Panc1 (cell line): ENCODE measurements around the gene SARNP. TPM values are rescaled to one million over a fixed set of nuclear protein-coding genes. Genes with fewer than 3 reads are reported as not detected.

Experiments used
- ATAC-seq: fragments of 200-7000 bp; cut with Tn5 transposase; 2 replicates; pipeline ENCODE4 v1.9.1; 2020; ENCODE audit warnings: mild to moderate bottlenecking, moderate library complexity
- BruUV-seq: library from RNA; stranded (reverse); fragments of 400-500 nt; replicated peaks from 2 replicates; lab custom pipeline; 2021; lab: Mats Ljungman, UMichigan
- CTCF ChIA-PET: fragments of 300-600 bp; sonication (Branson Sonifier 250); formaldehyde crosslinking; loops from one replicate; lab custom pipeline; 2022; ENCODE audit warnings: antibody characterized with exemption; lab: Charles Lee
- POLR2A ChIA-PET: fragments of 300-600 bp; sonication (Branson Sonifier 250); formaldehyde crosslinking; loops from one replicate; lab custom pipeline; 2022; ENCODE audit warnings: antibody characterized with exemption; lab: Charles Lee
- DNase-seq: peaks from one replicate; pipeline ENCODE4 v3.0.0-alpha.2; 2010; ENCODE audit warnings: low read depth, low spot score
- H3K27ac ChIP-seq: 2 replicates; pipeline ENCODE4 v1.5.1; 2011; ENCODE audit warnings: mild to moderate bottlenecking, low read length, inconsistent platforms
- H3K27me3 ChIP-seq: fragments of 200-500 bp; sonication (Bioruptor generic); 2 replicates; pipeline ENCODE4 v1.6.0; 2014; ENCODE audit warnings: low read length, inconsistent platforms; ENCODE audit not compliant: control insufficient read depth, insufficient read depth
- H3K36me3 ChIP-seq: fragments of 200-500 bp; sonication (Bioruptor generic); 2 replicates; pipeline ENCODE4 v1.5.1; 2014; ENCODE audit warnings: inconsistent platforms, mild to moderate bottlenecking, low read length, moderate library complexity; ENCODE audit not compliant: control insufficient read depth, insufficient read depth
- H3K4me1 ChIP-seq: 2 replicates; pipeline ENCODE4 v1.5.1; 2011; ENCODE audit warnings: inconsistent platforms, mild to moderate bottlenecking, low read length, moderate library complexity; ENCODE audit not compliant: control insufficient read depth, insufficient read depth
- H3K4me3 ChIP-seq, 2 experiments: 2 replicates each; pipeline ENCODE4 v1.5.1; 2011 to 2012; ENCODE audit warnings: low read depth in 2 of 2, low read length in 2 of 2, mild to moderate bottlenecking in 2 of 2, inconsistent platforms in 1 of 2, moderate library complexity in 1 of 2
- H3K9me3 ChIP-seq: fragments of 200-500 bp; sonication (Bioruptor generic); 2 replicates; pipeline ENCODE4 v1.5.1; 2014; ENCODE audit warnings: low read depth, mild to moderate bottlenecking, inconsistent platforms, low read length, moderate library complexity; ENCODE audit not compliant: control insufficient read depth, insufficient read depth
- CTCF ChIP-seq: fragments of 450-650 bp; IDR thresholded peaks from 2 replicates; pipeline ENCODE4 v1.5.1; 2017; ENCODE audit warnings: mild to moderate bottlenecking
- POLR2AphosphoS5 ChIP-seq: IDR thresholded peaks from 2 replicates; pipeline ENCODE4 v1.6.1; 2012; ENCODE audit warnings: mild to moderate bottlenecking, low read depth, low read length, moderate library complexity
- REST ChIP-seq, 2 experiments: IDR thresholded peaks; 2 replicates each; pipeline ENCODE4 v1.6.1; 2011 to 2012; ENCODE audit warnings: low read depth in 2 of 2, control low read depth in 1 of 2, low read length in 1 of 2, mild to moderate bottlenecking in 1 of 2, moderate library complexity in 1 of 2; ENCODE audit not compliant: insufficient read depth in 1 of 2
- SIN3A ChIP-seq: IDR thresholded peaks from 2 replicates; pipeline ENCODE4 v1.6.1; 2012; ENCODE audit warnings: low read depth, mild to moderate bottlenecking, low read length, moderate library complexity, borderline replicate concordance; ENCODE audit not compliant: insufficient read depth
- TCF7L2 ChIP-seq: IDR thresholded peaks from 2 replicates; pipeline ENCODE4 v1.6.1; 2011; ENCODE audit warnings: mild to moderate bottlenecking, low read depth, low read length, inconsistent platforms
- in situ Hi-C: cut with HindIII; loops from 2 replicates; pipeline ENCODE4 v1.10.0; 2016; ENCODE audit warnings: low sequenced_read_pairs, low pct_unique_long_range_greater_than_20kb
- intact Hi-C: fragments of 100-400 bp; cut with micrococcal nuclease; formaldehyde crosslinking; loops from one replicate; pipeline ENCODE4 v1.10.0; 2022; ENCODE audit not compliant: unreplicated experiment
- total RNA-seq: library from RNA; stranded (reverse); gene quantifications from one replicate; pipeline ENCODE4 v1.2.1, GENCODE V29; 2021; ENCODE audit not compliant: unreplicated experiment

Gene SARNP
- total RNA-seq, 1 experiment from 2014 or later: 69.3 TPM

GRCh38 chr12:55715833-55716581 lies 101.5 kb downstream of the SARNP start, which contains the start of gene BLOC1S1:
Gene BLOC1S1 (plus strand): TSS chr12:55716046. CDS start chr12:55716052, 6 bp downstream.
- TF ChIP-seq SIN3A: peak; percentile 91; the same call in 1 of the 2 replicates
- no peak for TF ChIP-seq TCF7L2
- in situ Hi-C loops: no loop called here
- BruUV-seq: no TSS peak
- Histone ChIP-seq H3K27ac (peak within 1 kb of the TSS; percentile 93), H3K27me3 (no peaks in the 10 kb centered on the region), H3K4me1 (peaks cover 23% of the 10 kb centered on the region), H3K9me3 (no peaks in the 10 kb centered on the region), H3K36me3 (no peaks in the 10 kb centered on the region), H3K4me3 (peak within 1 kb of the TSS; percentile 70 to 78)
- ATAC-seq (peak; percentile 93), DNase-seq (peak; percentile 64)
- POLR2A ChIA-PET: interaction anchor here (0.5 to 0.9 kb wide), 2 partner anchors 13 to 713 kb away, joined by 3 to 4 read pairs; partner anchors contain the start of gene CD63
- intact Hi-C loops: no loop called here
- CTCF ChIA-PET: no interaction called here

GRCh38 chr12:55715169-55715764 lies 102.3 kb downstream of the SARNP start:
- TSS peak; percentile 89 for BruUV-seq
- Histone ChIP-seq H3K4me1 (peaks cover 20% of the 10 kb centered on the region), H3K4me3 (peak overlapping the region; percentile 70 to 78), H3K27me3 (no peaks in the 10 kb centered on the region), H3K27ac (peak overlapping the region; percentile 93), H3K36me3 (no peaks in the 10 kb centered on the region), H3K9me3 (no peaks in the 10 kb centered on the region)
- TF ChIP-seq REST (IDR thresholded peaks at IDR 0.05; ENCODE audit: insufficient read depth in 1 of 2, low read depth in 2 of 2, low read length in 1 of 2) (no peak), SIN3A (no peak), CTCF (no peak), TCF7L2 (no peak), POLR2AphosphoS5 (no peak)
- intact Hi-C loops (no loop called here), in situ Hi-C loops (no loop called here)
- CTCF ChIA-PET: interaction anchor here (0.7 kb wide), 1 partner anchor 547 kb away, joined by 10 read pairs; no protein-coding TSS in a partner anchor
- POLR2A ChIA-PET: interaction anchor here (0.5 kb wide), 1 partner anchor 714 kb away, joined by 4 read pairs; no protein-coding TSS in a partner anchor
- ATAC-seq (no peak), DNase-seq (no peak)
